Measurements from ENCODE around the gene BUD13. TPM values are rescaled to one million over a fixed set of nuclear protein-coding genes. Genes with fewer than 3 reads are reported as not detected.
A peak's percentile ranks its signal among the peaks of the same experiment; 100 is the strongest.

BUD13 gene
- total and polyA plus RNA-seq, 2 of the 13 experiments (the other 11 are each of a cell fraction or from before 2014, with no cell fraction given), result 13.3 to 25.9 TPM

- peak; percentile 8 for FAIRE-seq
- intact Hi-C loops (cut with micrococcal nuclease; ENCODE audit: unreplicated experiment), result no loop called here
- H3K9me3 ChIP-seq (ENCODE audit: low read length), result no peaks in the 10 kb centered on the region
- peaks cover 6 to 14% of the 10 kb centered on the region in 2 experiments for H3K36me3 ChIP-seq (replicated peaks in 1 of 2; ENCODE audit: control insufficient read depth in 1 of 2, insufficient read depth in 2 of 2, low read length in 2 of 2)
- DNase-seq (ENCODE audit: low spot score), result no peak
- TF ChIP-seq ATF7 (IDR thresholded peaks at IDR 0.05) (peak; percentile 77), ATF7 (CRISPR knock-in tag; IDR thresholded peaks at IDR 0.05) (no peak), POLR2AphosphoS2 (IDR thresholded peaks at IDR 0.05; ENCODE audit: low read depth, low read length) (no peak)
- H2AFZ ChIP-seq (ENCODE audit: low read length), result no peak overlapping the region
- ATAC-seq, result no peak
- H3K4me2 ChIP-seq (ENCODE audit: low read depth, low read length), result peak overlapping the region; percentile 76
- 0% methylated on average over 2 of the region's 2 CpGs for WGBS (ENCODE audit: low lambda C conversion rate)
- ChIA-PET POLR2A (interaction anchor here (1.2 to 8.4 kb wide), 5 partner anchors 17 to 65 kb away, joined by 3 to 78 read pairs (median 24); partner anchors contain the start of genes APOA1, APOA5, APOC3 and ZPR1), CTCF (ENCODE audit: low intra/inter-chr PET ratio, low total read pairs) (no interaction called here)
- peak overlapping the region; percentile 75 for H3K27ac ChIP-seq (ENCODE audit: extremely low read length, insufficient read depth, low read length)
- peak overlapping the region; percentile 89 to 98 (median 92) for H3K4me3 ChIP-seq (replicated peaks in 1 of 3; ENCODE audit: insufficient read depth in 1 of 3, low read depth in 2 of 3, low read length in 3 of 3)
- in situ Hi-C loops (cut with HindIII; ENCODE audit: extremely low pct_ligation_motif_present, low pct_unique_long_range_greater_than_20kb), result no loop called here
- H3K4me1 ChIP-seq (ENCODE audit: insufficient read depth, low read length), result peaks cover 39% of the 10 kb centered on the region
- no peaks in the 10 kb centered on the region; the same call in 1 of the 2 replicates for H4K20me1 ChIP-seq (ENCODE audit: insufficient read depth, low read length)
- BruUV-seq (replicated peaks), result no TSS peak
- H3K27me3 ChIP-seq (ENCODE audit: control insufficient read depth in 1 of 2, insufficient read depth in 2 of 2, low read length in 2 of 2), result no peaks in the 10 kb centered on the region
- H3K79me2 ChIP-seq (ENCODE audit: insufficient read depth, low read length), result peaks cover 29% of the 10 kb centered on the region
- H3K9ac ChIP-seq (ENCODE audit: insufficient read depth, low read depth, low read length), result peak overlapping the region; percentile 84
Measured at GRCh38 chr11:116771935-116772334, 852 bp downstream of the BUD13 start.

GRCh38 chr11:116762132-116762531 lies 10.7 kb downstream of the BUD13 start:
- DNase-seq (ENCODE audit: low spot score) (no peak), ATAC-seq (no peak), FAIRE-seq (no peak)
- no peak overlapping the region for H3K27ac ChIP-seq (ENCODE audit: extremely low read length, insufficient read depth, low read length)
- no peak overlapping the region for H3K4me3 ChIP-seq (replicated peaks in 1 of 3; ENCODE audit: insufficient read depth in 1 of 3, low read depth in 2 of 3, low read length in 3 of 3)
- ChIA-PET POLR2A (no interaction called here), CTCF (ENCODE audit: low intra/inter-chr PET ratio, low total read pairs) (no interaction called here)
- H3K27me3 ChIP-seq (ENCODE audit: control insufficient read depth in 1 of 2, insufficient read depth in 2 of 2, low read length in 2 of 2), result no peaks in the 10 kb centered on the region
- no peak overlapping the region for H3K4me2 ChIP-seq (ENCODE audit: low read depth, low read length)
- 90% methylated on average over 2 of the region's 2 CpGs for WGBS (ENCODE audit: low lambda C conversion rate)
- H2AFZ ChIP-seq (ENCODE audit: low read length), result no peak overlapping the region
- H3K9ac ChIP-seq (ENCODE audit: insufficient read depth, low read depth, low read length), result no peak overlapping the region
- H3K9me3 ChIP-seq (ENCODE audit: low read length), result no peaks in the 10 kb centered on the region
- peaks cover 25 to 82% of the 10 kb centered on the region in 2 experiments for H3K36me3 ChIP-seq (replicated peaks in 1 of 2; ENCODE audit: control insufficient read depth in 1 of 2, insufficient read depth in 2 of 2, low read length in 2 of 2)
- no peaks in the 10 kb centered on the region for H4K20me1 ChIP-seq (ENCODE audit: insufficient read depth, low read length)
- no peaks in the 10 kb centered on the region for H3K4me1 ChIP-seq (ENCODE audit: insufficient read depth, low read length)
- intact Hi-C loops (cut with micrococcal nuclease; ENCODE audit: unreplicated experiment) (no loop called here), in situ Hi-C loops (cut with HindIII; ENCODE audit: extremely low pct_ligation_motif_present, low pct_unique_long_range_greater_than_20kb) (no loop called here)
- no peaks in the 10 kb centered on the region for H3K79me2 ChIP-seq (ENCODE audit: insufficient read depth, low read length)
- no peak for TF ChIP-seq ZBTB37 (CRISPR knock-in tag; IDR thresholded peaks at IDR 0.05)
- no peak for TF ChIP-seq ZNF589 (CRISPR knock-in tag; conservative IDR thresholded peaks at IDR 0.05)
- TF ChIP-seq HOXD1 (CRISPR knock-in tag; IDR thresholded peaks at IDR 0.05), result no peak
- TF ChIP-seq KLF13 (CRISPR knock-in tag; IDR thresholded peaks at IDR 0.05), result no peak
- TF ChIP-seq ELF3 (CRISPR knock-in tag; IDR thresholded peaks at IDR 0.05), result no peak
- TF ChIP-seq RBAK (CRISPR knock-in tag; IDR thresholded peaks at IDR 0.05), result no peak
- TF ChIP-seq FOSL2 (CRISPR knock-in tag; IDR thresholded peaks at IDR 0.05), result no peak
- no peak for TF ChIP-seq NR2F6 (IDR thresholded peaks at IDR 0.05)
- TF ChIP-seq NR2F6 (CRISPR knock-in tag; IDR thresholded peaks at IDR 0.05), result no peak
- TF ChIP-seq HMGXB4 (CRISPR knock-in tag; IDR thresholded peaks at IDR 0.05; ENCODE audit: borderline replicate concordance in 1 of 2, low read depth in 1 of 2), result no peak
- no peak for TF ChIP-seq NFATC3 (CRISPR knock-in tag; IDR thresholded peaks at IDR 0.05)
- no peak for TF ChIP-seq SOX5 (CRISPR knock-in tag; IDR thresholded peaks at IDR 0.05; ENCODE audit: borderline replicate concordance)
- TF ChIP-seq ZNF607 (CRISPR knock-in tag; IDR thresholded peaks at IDR 0.05; ENCODE audit: borderline replicate concordance), result no peak
- BruUV-seq (replicated peaks), result no TSS peak

Data from HepG2 (cell line).